K562 (cell line): ENCODE measurements around the gene RER1. TPM values are rescaled to one million over a fixed set of nuclear protein-coding genes. Genes with fewer than 3 reads are reported as not detected.

ENCODE experiments used
- ATAC-seq: fragments of 200-7000 bp; cut with Tn5 transposase; 3 replicates; pipeline ENCODE4 v1.9.1; 2020; ENCODE audit warnings: moderate library complexity
- BruUV-seq: library from RNA; stranded (reverse); fragments of 400-500 nt; replicated peaks from 2 replicates; lab custom pipeline; 2021; lab: Mats Ljungman, UMichigan
- CTCF ChIA-PET: fragments of 300-600 bp; formaldehyde crosslinking; extraction: SDS; loops from one replicate; lab custom pipeline; 2021; ENCODE audit warnings: low intra/inter-chr PET ratio; lab: Yijun Ruan, JAX
- POLR2A ChIA-PET: fragments of 300-600, 350-650 bp; sonication (Branson Sonifier 250); formaldehyde crosslinking; extraction: SDS; loops from one replicate; lab custom pipeline; 2021; ENCODE audit warnings: antibody characterized with exemption, inconsistent platforms; lab: Yijun Ruan, JAX
- DNase-seq, 4 experiments: peaks; one replicate each; pipeline versions ENCODE4 v3.0.0 to v3.0.0-alpha.2; 2011 to 2018; ENCODE audit warnings: low spot score in 3 of 4, mixed read lengths in 3 of 4; ENCODE audit errors: extremely low read depth in 1 of 4
- FAIRE-seq: peaks from 2 replicates; lab custom pipeline; 2011; peaks lifted over from hg19 to GRCh38; lab: Jason Lieb, UNC
- H2AFZ ChIP-seq: 2 replicates; pipeline ENCODE4 v1.6.0; 2011; ENCODE audit warnings: low read depth, low read length, control low read depth, inconsistent platforms
- H3K27ac ChIP-seq: fragments of 200-600 bp; 3 replicates; pipeline ENCODE4 v1.8.0; 2011; ENCODE audit warnings: low read depth, mild to moderate bottlenecking, control low read depth, inconsistent platforms, low read length, moderate library complexity, mixed read lengths; ENCODE audit errors: extremely low read depth
- H3K27me3 ChIP-seq, 2 experiments: fragments of 300-600 bp in 1 of 2; 2 replicates in 1 of 2; 3 replicates in 1 of 2; pipeline versions ENCODE4 v1.6.0 to v1.8.0; 2011; ENCODE audit warnings: inconsistent platforms in 2 of 2, low read length in 2 of 2, mild to moderate bottlenecking in 1 of 2, mixed read lengths in 1 of 2, moderate library complexity in 1 of 2; ENCODE audit not compliant: control insufficient read depth in 2 of 2, insufficient read depth in 2 of 2
- H3K36me3 ChIP-seq: fragments of 300-600 bp; 3 replicates; pipeline ENCODE4 v1.8.0; 2011; ENCODE audit warnings: mild to moderate bottlenecking, low read length, inconsistent platforms; ENCODE audit not compliant: control insufficient read depth, insufficient read depth
- H3K4me1 ChIP-seq, 2 experiments: fragments of 200-600 bp in 1 of 2; replicated peaks in 1 of 2; 2 replicates in 1 of 2; 3 replicates in 1 of 2; pipeline versions ENCODE4 v1.5.1 to v1.8.0; 2011; ENCODE audit warnings: inconsistent platforms in 2 of 2, low read length in 2 of 2, mild to moderate bottlenecking in 1 of 2, mixed read lengths in 1 of 2, moderate library complexity in 1 of 2; ENCODE audit not compliant: control insufficient read depth in 2 of 2, insufficient read depth in 2 of 2
- H3K4me2 ChIP-seq: 2 replicates; pipeline ENCODE4 v1.6.1; 2011; ENCODE audit warnings: low read length, control low read depth, inconsistent platforms, mixed read lengths; ENCODE audit not compliant: insufficient read depth
- H3K4me3 ChIP-seq: fragments of 200-600 bp; sonication (generic), shearing (Covaris generic); 2 replicates; pipeline ENCODE4 v1.5.1; 2016; ENCODE audit warnings: control low read depth, inconsistent platforms
- H3K79me2 ChIP-seq: fragments of 200-600 bp; 3 replicates; pipeline ENCODE4 v1.8.0; 2011; ENCODE audit warnings: low read length, inconsistent platforms; ENCODE audit not compliant: control insufficient read depth, insufficient read depth
- H3K9ac ChIP-seq, 2 experiments: 2 replicates each; pipeline versions ENCODE4 v1.6.0 to v1.6.1; 2011; ENCODE audit warnings: low read depth in 2 of 2, low read length in 2 of 2, control low read depth in 1 of 2, inconsistent platforms in 1 of 2, mild to moderate bottlenecking in 1 of 2, mixed read lengths in 1 of 2; ENCODE audit not compliant: insufficient read depth in 1 of 2
- H3K9me1 ChIP-seq: one replicate; pipeline ENCODE4 v1.6.0; 2011; ENCODE audit warnings: inconsistent platforms, mild to moderate bottlenecking, low read length, moderate library complexity; ENCODE audit not compliant: control insufficient read depth, insufficient read depth
- H3K9me3 ChIP-seq: replicated peaks from 2 replicates; pipeline ENCODE4 v1.5.1; 2011; ENCODE audit warnings: low read depth, low read length, inconsistent platforms; ENCODE audit not compliant: control insufficient read depth, insufficient read depth
- H4K20me1 ChIP-seq: replicated peaks from 2 replicates; pipeline ENCODE4 v1.6.1; 2011; ENCODE audit warnings: low read length, inconsistent platforms, mixed read lengths; ENCODE audit not compliant: control insufficient read depth, insufficient read depth
- ELF1 ChIP-seq: fragments of 200-800 bp; sonication (Bioruptor generic); IDR thresholded peaks from 2 replicates; pipeline ENCODE4 v1.6.1; 2016; ENCODE audit warnings: missing genetic modification characterization, missing compliant biosample characterization
- RCOR1 ChIP-seq, 2 experiments: IDR thresholded peaks; 2 replicates each; pipeline ENCODE4 v1.6.1; 2012; ENCODE audit warnings: low read depth in 2 of 2, low read length in 2 of 2, borderline replicate concordance in 1 of 2, improper control_type of control experiment in 1 of 2
- TAL1 ChIP-seq: fragments of 450-650 bp; IDR thresholded peaks from 2 replicates; pipeline ENCODE4 v1.6.1; 2016; ENCODE audit warnings: mild to moderate bottlenecking
- ZBTB17 ChIP-seq: fragments of 450-650 bp; formaldehyde crosslinking; IDR thresholded peaks from 2 replicates; pipeline ENCODE4 v1.4.0; 2020; ENCODE audit warnings: mild to moderate bottlenecking
- WGBS: fragments of 100-300 bp; shearing (Covaris generic); methylation state at CpG from one replicate; pipeline ENCODE4 v1.1.6; 2016; ENCODE audit warnings: low coverage, mixed read lengths; ENCODE audit not compliant: insufficient coverage; ENCODE audit errors: missing lambda C conversion rate; 5-methylcytosine and 5-hydroxymethylcytosine counted together
- in situ Hi-C: fragments of 300-500 bp; cut with MboI; formaldehyde crosslinking; loops from 4 replicates; pipeline ENCODE4 v1.15.0; 2018; ENCODE audit warnings: inconsistent platforms, mixed read lengths
- intact Hi-C: fragments of 100-400 bp; cut with micrococcal nuclease; formaldehyde crosslinking; loops from 2 replicates; pipeline ENCODE4 v1.14.2; 2022
- polyA plus RNA-seq, 8 experiments: library from polyadenylated mRNA; depleted of rRNA in 4 of 8; stranded (reverse) in 5 of 8; unstranded in 3 of 8; fragments of >200 nt; fragmentation: Nextera tagmentation in 2 of 8; fragmentation: Illumina TruSeq in 1 of 8; extraction: Ambion mirVana in 2 of 8; extraction: Trizol in 1 of 8; gene quantifications; 2 replicates each; pipeline versions ENCODE4 v1.2.1 to v1.2.3, GENCODE V29; 2011 to 2014; ENCODE audit warnings: inconsistent platforms in 1 of 8, missing spikeins in 1 of 8
- total RNA-seq, 7 experiments: library from RNA; depleted of rRNA in 6 of 7; stranded (reverse); fragments of >200 nt in 6 of 7; fragmentation: Illumina TruSeq in 2 of 7; extraction: Trizol in 2 of 7; gene quantifications; 2 replicates each; pipeline versions ENCODE4 v1.2.1 to v1.2.3, GENCODE V29; 2011 to 2021; ENCODE audit warnings: low replicate concordance in 1 of 7
- TF ChIP-seq, protein P1 (sequence below): fragments of 450-650 bp; IDR thresholded peaks from 2 replicates; pipeline ENCODE4 v1.6.1; 2016
- TF ChIP-seq, protein P2 (sequence below): sonication (generic); formaldehyde crosslinking; IDR thresholded peaks from 2 replicates; pipeline ENCODE4 v1.8.0; 2023; ENCODE audit warnings: missing genetic modification reagents, mild to moderate bottlenecking, borderline replicate concordance
- TF ChIP-seq, protein P3 (sequence below): fragments of 250-450 bp; sonication (Bioruptor Pico); IDR thresholded peaks from 2 replicates; pipeline ENCODE4 v1.4.0; 2020; ENCODE audit warnings: mild to moderate bottlenecking, moderate library complexity
- TF ChIP-seq, protein P4 (sequence below): sonication (generic); formaldehyde crosslinking; IDR thresholded peaks from 2 replicates; pipeline ENCODE4 v1.8.0; 2022; ENCODE audit warnings: mild to moderate bottlenecking, low read depth, missing genetic modification reagents

The RER1 gene
- total and polyA plus RNA-seq, 9 of the 15 experiments (the other 6 are each of a cell fraction or from before 2014, with no cell fraction given), result 19.6 to 354 (median 183) TPM

DNA sequence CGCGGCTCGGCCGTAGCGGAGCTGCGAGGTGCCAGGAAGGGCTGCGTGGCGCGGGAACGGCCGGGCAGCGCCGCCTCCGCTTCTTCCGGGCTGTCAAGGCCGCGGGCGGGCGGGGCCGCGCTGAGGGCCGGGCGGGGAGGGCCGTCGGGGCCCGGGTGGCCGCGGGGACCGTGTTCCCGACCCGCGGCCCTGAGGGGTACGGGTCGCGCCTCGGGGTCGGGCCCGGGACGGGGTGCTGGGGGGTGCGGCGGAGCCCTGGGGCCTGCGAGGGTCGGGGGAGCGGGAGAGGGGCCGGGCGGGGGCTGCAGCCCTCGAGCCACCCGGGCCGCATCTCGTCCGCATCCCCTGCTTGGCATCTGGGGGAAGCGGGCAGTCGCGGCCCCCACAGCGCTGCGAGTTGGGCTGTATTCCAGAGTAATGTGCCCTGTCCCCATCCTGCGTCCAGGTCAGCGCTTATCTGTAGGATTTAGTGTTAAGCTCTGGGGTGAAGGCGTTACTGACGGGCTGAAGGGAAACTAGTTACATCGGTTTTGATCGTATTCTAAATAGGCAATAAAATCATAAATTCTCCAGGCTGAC is 379 bp downstream of the RER1 start:
- H3K79me2 ChIP-seq, result peaks cover 56% of the 10 kb centered on the region
- ATAC-seq, result peak; percentile 61
- peak overlapping the region; percentile 75; the same call in 1 of the 2 replicates for H2AFZ ChIP-seq
- TF ChIP-seq ELF1, result peak; percentile 78
- TF ChIP-seq, protein P1, sequence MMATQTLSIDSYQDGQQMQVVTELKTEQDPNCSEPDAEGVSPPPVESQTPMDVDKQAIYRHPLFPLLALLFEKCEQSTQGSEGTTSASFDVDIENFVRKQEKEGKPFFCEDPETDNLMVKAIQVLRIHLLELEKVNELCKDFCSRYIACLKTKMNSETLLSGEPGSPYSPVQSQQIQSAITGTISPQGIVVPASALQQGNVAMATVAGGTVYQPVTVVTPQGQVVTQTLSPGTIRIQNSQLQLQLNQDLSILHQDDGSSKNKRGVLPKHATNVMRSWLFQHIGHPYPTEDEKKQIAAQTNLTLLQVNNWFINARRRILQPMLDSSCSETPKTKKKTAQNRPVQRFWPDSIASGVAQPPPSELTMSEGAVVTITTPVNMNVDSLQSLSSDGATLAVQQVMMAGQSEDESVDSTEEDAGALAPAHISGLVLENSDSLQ, result no peak
- TF ChIP-seq, protein P2, sequence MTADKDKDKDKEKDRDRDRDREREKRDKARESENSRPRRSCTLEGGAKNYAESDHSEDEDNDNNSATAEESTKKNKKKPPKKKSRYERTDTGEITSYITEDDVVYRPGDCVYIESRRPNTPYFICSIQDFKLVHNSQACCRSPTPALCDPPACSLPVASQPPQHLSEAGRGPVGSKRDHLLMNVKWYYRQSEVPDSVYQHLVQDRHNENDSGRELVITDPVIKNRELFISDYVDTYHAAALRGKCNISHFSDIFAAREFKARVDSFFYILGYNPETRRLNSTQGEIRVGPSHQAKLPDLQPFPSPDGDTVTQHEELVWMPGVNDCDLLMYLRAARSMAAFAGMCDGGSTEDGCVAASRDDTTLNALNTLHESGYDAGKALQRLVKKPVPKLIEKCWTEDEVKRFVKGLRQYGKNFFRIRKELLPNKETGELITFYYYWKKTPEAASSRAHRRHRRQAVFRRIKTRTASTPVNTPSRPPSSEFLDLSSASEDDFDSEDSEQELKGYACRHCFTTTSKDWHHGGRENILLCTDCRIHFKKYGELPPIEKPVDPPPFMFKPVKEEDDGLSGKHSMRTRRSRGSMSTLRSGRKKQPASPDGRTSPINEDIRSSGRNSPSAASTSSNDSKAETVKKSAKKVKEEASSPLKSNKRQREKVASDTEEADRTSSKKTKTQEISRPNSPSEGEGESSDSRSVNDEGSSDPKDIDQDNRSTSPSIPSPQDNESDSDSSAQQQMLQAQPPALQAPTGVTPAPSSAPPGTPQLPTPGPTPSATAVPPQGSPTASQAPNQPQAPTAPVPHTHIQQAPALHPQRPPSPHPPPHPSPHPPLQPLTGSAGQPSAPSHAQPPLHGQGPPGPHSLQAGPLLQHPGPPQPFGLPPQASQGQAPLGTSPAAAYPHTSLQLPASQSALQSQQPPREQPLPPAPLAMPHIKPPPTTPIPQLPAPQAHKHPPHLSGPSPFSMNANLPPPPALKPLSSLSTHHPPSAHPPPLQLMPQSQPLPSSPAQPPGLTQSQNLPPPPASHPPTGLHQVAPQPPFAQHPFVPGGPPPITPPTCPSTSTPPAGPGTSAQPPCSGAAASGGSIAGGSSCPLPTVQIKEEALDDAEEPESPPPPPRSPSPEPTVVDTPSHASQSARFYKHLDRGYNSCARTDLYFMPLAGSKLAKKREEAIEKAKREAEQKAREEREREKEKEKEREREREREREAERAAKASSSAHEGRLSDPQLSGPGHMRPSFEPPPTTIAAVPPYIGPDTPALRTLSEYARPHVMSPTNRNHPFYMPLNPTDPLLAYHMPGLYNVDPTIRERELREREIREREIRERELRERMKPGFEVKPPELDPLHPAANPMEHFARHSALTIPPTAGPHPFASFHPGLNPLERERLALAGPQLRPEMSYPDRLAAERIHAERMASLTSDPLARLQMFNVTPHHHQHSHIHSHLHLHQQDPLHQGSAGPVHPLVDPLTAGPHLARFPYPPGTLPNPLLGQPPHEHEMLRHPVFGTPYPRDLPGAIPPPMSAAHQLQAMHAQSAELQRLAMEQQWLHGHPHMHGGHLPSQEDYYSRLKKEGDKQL, result no peak
- TF ChIP-seq, protein P3, sequence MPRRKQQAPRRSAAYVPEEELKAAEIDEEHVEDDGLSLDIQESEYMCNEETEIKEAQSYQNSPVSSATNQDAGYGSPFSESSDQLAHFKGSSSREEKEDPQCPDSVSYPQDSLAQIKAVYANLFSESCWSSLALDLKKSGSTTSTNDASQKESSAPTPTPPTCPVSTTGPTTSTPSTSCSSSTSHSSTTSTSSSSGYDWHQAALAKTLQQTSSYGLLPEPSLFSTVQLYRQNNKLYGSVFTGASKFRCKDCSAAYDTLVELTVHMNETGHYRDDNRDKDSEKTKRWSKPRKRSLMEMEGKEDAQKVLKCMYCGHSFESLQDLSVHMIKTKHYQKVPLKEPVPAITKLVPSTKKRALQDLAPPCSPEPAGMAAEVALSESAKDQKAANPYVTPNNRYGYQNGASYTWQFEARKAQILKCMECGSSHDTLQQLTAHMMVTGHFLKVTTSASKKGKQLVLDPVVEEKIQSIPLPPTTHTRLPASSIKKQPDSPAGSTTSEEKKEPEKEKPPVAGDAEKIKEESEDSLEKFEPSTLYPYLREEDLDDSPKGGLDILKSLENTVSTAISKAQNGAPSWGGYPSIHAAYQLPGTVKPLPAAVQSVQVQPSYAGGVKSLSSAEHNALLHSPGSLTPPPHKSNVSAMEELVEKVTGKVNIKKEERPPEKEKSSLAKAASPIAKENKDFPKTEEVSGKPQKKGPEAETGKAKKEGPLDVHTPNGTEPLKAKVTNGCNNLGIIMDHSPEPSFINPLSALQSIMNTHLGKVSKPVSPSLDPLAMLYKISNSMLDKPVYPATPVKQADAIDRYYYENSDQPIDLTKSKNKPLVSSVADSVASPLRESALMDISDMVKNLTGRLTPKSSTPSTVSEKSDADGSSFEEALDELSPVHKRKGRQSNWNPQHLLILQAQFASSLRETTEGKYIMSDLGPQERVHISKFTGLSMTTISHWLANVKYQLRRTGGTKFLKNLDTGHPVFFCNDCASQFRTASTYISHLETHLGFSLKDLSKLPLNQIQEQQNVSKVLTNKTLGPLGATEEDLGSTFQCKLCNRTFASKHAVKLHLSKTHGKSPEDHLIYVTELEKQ, result no peak
- TF ChIP-seq, protein P4, sequence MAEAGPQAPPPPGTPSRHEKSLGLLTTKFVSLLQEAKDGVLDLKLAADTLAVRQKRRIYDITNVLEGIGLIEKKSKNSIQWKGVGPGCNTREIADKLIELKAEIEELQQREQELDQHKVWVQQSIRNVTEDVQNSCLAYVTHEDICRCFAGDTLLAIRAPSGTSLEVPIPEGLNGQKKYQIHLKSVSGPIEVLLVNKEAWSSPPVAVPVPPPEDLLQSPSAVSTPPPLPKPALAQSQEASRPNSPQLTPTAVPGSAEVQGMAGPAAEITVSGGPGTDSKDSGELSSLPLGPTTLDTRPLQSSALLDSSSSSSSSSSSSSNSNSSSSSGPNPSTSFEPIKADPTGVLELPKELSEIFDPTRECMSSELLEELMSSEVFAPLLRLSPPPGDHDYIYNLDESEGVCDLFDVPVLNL (CRISPR knock-in tag), result no peak
- no peak for TF ChIP-seq RCOR1 (IDR thresholded peaks at IDR 0.05; ENCODE audit: borderline replicate concordance in 1 of 2, low read depth in 2 of 2, low read length in 2 of 2)
- TF ChIP-seq ZBTB17, result peak; percentile 17; the same call in 1 of the 2 replicates
- no peak for TF ChIP-seq TAL1

More for the DNA sequence above, 379 bp downstream of the RER1 start:
- under 1% methylated on average over 27 of the region's 62 CpGs for WGBS
- Histone ChIP-seq H3K9ac (peak overlapping the region; percentile 78 to 94), H4K20me1 (peaks cover 18% of the 10 kb centered on the region; the same call in 1 of the 2 replicates), H3K36me3 (peaks cover 51% of the 10 kb centered on the region), H3K4me3 (peak overlapping the region; percentile 100), H3K9me3 (no peaks in the 10 kb centered on the region), H3K9me1 (peaks cover 11% of the 10 kb centered on the region), H3K4me1 (peaks cover 22 to 46% of the 10 kb centered on the region in 2 experiments), H3K27ac (peak overlapping the region; percentile 79), H3K4me2 (peak overlapping the region; percentile 93), H3K27me3 (no peaks in the 10 kb centered on the region)
- ChIA-PET POLR2A (interaction anchor here (0.6 to 1.5 kb wide), 11 partner anchors 8 to 197 kb away, joined by 3 to 7 read pairs (median 4); partner anchors contain the start of genes FAAP20 and PEX10), CTCF (no interaction called here)
- FAIRE-seq (peak; percentile 42), DNase-seq (peak; percentile 50 to 84 (median 68))
- intact Hi-C loops (loop anchor here (2.0 kb wide), 1 partner anchor 21 kb away; the partner anchor contains the start of gene PEX10), in situ Hi-C loops (no loop called here)
- BruUV-seq, result no TSS peak
